ENCODE measurements around the gene NEDD8. TPM values are rescaled to one million over a fixed set of nuclear protein-coding genes. Genes with fewer than 3 reads are reported as not detected.
"Not testable (repeated sequence)": the region's sequence is repeated elsewhere in the genome, so short reads cannot be mapped to it uniquely, and the experiment has no call there.

The NEDD8 gene
- total RNA-seq, 2 donors from 2014 or later: 28.7 to 77.6 TPM

DNA sequence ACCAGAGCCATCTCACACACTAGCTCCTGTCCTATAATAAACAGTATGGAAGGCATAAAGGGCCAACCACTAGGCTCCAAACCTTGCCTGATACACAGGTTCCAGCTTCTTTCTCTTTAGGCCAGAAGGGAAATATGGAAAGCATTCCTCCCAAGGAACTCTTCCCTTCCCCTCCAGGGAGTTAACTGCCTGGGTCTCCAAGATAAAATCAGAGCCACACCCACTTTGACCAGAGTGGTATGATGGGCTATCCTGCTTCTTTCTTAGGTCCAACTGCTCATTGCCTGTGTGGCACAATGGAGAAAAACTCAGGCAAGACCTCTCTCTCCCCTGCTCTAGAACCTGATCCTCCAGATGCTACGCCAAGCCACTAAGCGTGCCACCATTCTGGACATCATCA, 24.5 kb downstream of the NEDD8 start:
- Histone ChIP-seq H3K27ac (no peak overlapping the region), H3K36me3 (replicated peaks in 1 of 2; ENCODE audit: insufficient read depth in 1 of 2, low read depth in 2 of 2) (peaks cover 6 to 22% of the 10 kb centered on the region in 2 donors), H3K9me3 (no peaks in the 10 kb centered on the region), H3K4me3 (no peak overlapping the region), H3K4me1 (peaks cover 14% of the 10 kb centered on the region), H3K27me3 (no peaks in the 10 kb centered on the region)
- 100% methylated on average over 2 of the region's 2 CpGs for WGBS, 2 donors
- no peak for ATAC-seq
- intact Hi-C loops (cut with DNase I): no loop called here
- TF ChIP-seq, protein P1, sequence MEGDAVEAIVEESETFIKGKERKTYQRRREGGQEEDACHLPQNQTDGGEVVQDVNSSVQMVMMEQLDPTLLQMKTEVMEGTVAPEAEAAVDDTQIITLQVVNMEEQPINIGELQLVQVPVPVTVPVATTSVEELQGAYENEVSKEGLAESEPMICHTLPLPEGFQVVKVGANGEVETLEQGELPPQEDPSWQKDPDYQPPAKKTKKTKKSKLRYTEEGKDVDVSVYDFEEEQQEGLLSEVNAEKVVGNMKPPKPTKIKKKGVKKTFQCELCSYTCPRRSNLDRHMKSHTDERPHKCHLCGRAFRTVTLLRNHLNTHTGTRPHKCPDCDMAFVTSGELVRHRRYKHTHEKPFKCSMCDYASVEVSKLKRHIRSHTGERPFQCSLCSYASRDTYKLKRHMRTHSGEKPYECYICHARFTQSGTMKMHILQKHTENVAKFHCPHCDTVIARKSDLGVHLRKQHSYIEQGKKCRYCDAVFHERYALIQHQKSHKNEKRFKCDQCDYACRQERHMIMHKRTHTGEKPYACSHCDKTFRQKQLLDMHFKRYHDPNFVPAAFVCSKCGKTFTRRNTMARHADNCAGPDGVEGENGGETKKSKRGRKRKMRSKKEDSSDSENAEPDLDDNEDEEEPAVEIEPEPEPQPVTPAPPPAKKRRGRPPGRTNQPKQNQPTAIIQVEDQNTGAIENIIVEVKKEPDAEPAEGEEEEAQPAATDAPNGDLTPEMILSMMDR (IDR thresholded peaks at IDR 0.05): no peak
- TF ChIP-seq POLR2A (IDR thresholded peaks at IDR 0.05): no peak
- DNase-seq: peak in 1 of 4 donors; percentile 7

DNA sequence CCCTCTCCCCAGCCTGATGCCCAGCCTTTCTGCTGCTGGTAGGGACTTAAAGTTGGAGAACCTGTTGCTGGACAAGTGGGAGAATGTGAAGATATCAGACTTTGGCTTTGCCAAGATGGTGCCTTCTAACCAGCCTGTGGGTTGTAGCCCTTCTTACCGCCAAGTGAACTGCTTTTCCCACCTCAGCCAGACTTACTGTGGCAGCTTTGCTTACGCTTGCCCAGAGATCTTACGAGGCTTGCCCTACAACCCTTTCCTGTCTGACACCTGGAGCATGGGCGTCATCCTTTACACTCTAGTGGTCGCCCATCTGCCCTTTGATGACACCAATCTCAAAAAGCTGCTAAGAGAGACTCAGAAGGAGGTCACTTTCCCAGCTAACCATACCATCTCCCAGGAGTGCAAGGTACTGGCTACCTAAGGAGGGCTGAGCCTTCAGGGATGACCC, 25.0 kb downstream of the NEDD8 start:
- WGBS, 2 donors: 92 to 93% methylated on average over 5 of the region's 5 CpGs
- Histone ChIP-seq H3K27me3 (no peaks in the 10 kb centered on the region), H3K4me3 (no peak overlapping the region), H3K27ac (no peak overlapping the region), H3K4me1 (peaks cover 9% of the 10 kb centered on the region), H3K9me3 (no peaks in the 10 kb centered on the region), H3K36me3 (replicated peaks in 1 of 2; ENCODE audit: insufficient read depth in 1 of 2, low read depth in 2 of 2) (peaks cover 6 to 22% of the 10 kb centered on the region in 2 donors)
- DNase-seq (peak in 1 of 4 donors; percentile 7), ATAC-seq (no peak)
- no peak for TF ChIP-seq POLR2A (IDR thresholded peaks at IDR 0.05)
- TF ChIP-seq, protein P1 (IDR thresholded peaks at IDR 0.05): no peak
- intact Hi-C loops (cut with DNase I): no loop called here

DNA sequence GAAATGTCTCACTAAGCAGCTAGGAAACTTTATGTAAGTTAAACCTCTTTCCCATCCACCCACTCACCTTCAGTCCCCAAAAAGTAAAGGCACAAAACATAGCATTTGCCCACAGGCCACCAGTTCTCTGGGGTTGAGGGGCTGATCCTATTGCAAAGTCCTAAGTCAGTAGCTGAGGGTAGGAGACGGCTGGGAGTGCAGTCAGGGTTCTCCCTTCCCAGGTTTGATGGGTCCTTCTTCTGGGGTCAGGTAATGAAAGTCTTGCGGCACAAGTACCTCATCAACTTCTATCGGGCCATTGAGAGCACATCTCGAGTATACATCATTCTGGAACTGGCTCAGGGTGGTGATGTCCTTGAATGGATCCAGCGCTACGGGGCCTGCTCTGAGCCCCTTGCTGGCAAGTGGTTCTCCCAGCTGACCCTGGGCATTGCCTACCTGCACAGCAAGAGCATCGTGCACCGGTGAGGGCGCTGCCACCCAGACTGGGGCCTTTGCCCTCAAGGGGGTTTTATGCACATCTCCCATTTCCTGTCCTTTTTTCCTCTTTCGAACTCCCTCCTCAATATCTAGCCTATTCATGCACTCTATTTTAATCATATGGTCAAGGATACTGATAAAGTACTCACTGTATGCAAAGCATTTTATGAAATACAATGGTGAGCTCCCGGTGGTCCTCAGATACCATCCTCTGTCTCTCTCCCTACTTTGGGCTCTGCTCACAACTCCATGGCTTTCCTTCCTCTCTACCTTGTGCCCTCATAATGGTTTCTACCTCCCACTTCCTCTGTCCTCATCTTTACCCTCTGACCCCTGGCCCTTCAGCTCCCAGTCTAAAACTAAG, 25.7 kb downstream of the NEDD8 start:
- ATAC-seq (no peak), DNase-seq (peak in 1 of 4 donors; percentile 10)
- peaks cover 4% of the 10 kb centered on the region for H3K4me1 ChIP-seq
- WGBS, 2 donors: 86 to 89% methylated on average over 11 of the region's 11 CpGs
- no peak for TF ChIP-seq POLR2A (IDR thresholded peaks at IDR 0.05)
- TF ChIP-seq, protein P1 (IDR thresholded peaks at IDR 0.05): no peak
- H3K9me3 ChIP-seq: no peaks in the 10 kb centered on the region
- H3K27ac ChIP-seq: no peak overlapping the region
- no peaks in the 10 kb centered on the region for H3K27me3 ChIP-seq
- H3K36me3 ChIP-seq (replicated peaks in 1 of 2; ENCODE audit: insufficient read depth in 1 of 2, low read depth in 2 of 2): peaks cover 6 to 22% of the 10 kb centered on the region in 2 donors
- no peak overlapping the region for H3K4me3 ChIP-seq
- intact Hi-C loops (cut with DNase I): no loop called here

DNA sequence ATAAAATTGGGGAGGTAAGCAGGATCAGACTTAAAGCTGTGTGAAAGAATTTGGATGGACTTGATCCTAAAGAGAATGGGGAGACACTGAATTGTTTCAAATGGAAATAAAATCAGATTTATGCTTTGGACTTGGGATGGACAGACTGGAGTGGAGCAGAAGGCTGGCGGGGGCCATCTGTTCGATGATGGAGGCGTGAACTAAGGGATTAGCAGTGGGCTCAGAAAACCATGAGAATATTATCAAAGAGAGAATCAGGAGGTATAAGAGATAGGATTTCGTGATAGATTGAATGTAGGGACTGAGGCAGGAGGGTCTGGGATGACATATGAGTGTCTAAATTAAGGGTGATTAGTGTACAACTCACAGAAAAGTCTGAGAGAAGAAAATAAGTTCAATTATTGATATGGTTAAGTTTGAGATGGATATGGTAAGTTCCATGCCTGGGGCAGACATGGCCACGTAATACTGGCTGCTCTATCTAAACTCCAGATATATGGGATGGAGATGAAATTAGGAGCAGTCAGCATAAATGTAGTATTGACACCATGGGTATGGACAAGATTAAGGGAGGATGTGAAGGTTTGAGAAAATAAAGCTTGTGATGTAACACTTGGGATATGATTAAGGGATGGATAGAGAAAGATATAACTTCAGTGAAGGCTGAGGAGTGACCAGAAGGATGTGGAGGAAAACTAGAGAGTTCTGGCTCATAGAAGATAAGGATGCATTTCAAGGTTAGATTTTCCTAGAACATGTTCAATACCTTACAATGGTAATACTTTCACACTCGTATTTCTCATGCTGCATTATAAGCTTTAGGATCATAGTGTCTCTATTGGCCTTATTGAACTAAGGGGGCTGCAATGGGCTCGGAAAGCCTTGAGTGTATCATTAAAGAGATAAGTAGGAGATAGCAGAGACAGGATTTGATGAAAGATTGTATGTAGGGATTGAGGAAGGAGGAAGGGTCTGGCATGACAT, 27.7 kb downstream of the NEDD8 start:
- 89 to 91% methylated on average over 7 of the region's 7 CpGs for WGBS, 2 donors
- TF ChIP-seq, protein P1 (IDR thresholded peaks at IDR 0.05): no peak
- TF ChIP-seq POLR2A (IDR thresholded peaks at IDR 0.05): no peak
- Histone ChIP-seq H3K36me3 (replicated peaks in 1 of 2; ENCODE audit: insufficient read depth in 1 of 2, low read depth in 2 of 2) (peaks cover 6 to 19% of the 10 kb centered on the region in 2 donors), H3K4me1 (peaks cover 5% of the 10 kb centered on the region), H3K27ac (no peak overlapping the region), H3K27me3 (no peaks in the 10 kb centered on the region), H3K9me3 (no peaks in the 10 kb centered on the region), H3K4me3 (no peak overlapping the region)
- no peak for ATAC-seq
- intact Hi-C loops (cut with DNase I): no loop called here
- DNase-seq: peak in 1 of 4 donors; percentile 1

DNA sequence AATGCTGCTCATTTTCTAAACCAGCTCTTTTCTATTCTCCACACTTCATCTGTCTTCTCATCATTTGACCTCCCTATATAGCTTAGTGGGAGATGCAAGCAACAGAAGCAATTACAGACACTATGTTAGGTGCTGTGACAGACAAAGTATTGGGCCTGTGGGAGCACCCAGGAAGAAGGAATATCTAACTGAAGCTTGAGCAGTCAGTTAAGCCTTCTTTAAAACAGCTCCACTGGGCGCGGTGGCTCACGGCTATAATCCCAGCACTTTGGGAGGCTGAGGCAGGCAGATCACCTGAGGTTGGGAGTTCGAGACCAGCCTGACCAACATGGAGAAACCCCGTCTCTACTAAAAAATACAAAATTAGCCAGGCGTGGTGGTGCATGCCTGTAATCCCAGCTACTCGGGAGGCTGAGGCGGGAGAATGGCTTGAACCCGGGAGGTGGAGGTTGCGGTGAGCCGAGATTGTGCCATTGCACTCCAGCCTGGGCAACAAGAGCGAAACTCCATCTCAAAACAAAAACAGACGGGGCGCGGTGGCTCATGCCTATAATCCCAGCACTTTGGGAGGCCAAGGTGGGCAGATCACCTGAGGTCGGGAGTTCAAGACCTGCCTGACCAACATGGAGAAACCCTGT, 28.8 kb downstream of the NEDD8 start:
- not testable (repeated sequence) for ATAC-seq
- peak in 1 of 4 donors; percentile 6 for DNase-seq

DNA sequence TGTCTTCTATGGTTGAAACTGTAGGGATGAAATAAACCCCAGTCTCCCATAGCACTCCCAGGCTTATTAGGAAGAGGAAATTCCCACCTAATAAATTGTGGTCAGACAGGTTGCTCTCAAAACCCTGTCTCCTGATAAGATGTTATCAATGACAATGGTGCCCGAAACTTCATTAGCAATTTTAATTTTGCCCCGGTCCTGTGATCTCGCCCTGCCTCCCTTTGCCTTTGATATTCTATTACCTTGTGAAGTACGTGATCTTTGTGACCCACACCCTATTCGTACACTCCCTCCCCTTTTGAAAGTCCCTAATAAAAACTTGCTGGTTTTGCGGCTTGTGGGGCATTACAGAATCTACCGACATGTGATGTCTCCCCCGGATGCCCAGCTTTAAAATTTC, 29.6 kb downstream of the NEDD8 start:
- H3K27ac ChIP-seq; H3K9me3 ChIP-seq; intact Hi-C loops (cut with DNase I); H3K27me3 ChIP-seq; H3K4me3 ChIP-seq; DNase-seq; ATAC-seq: not testable (repeated sequence)
- Histone ChIP-seq H3K4me1 (peaks cover 22% of the 10 kb centered on the region), H3K36me3 (replicated peaks in 1 of 2; ENCODE audit: insufficient read depth in 1 of 2, low read depth in 2 of 2) (peaks cover 6 to 10% of the 10 kb centered on the region in 2 donors)
- 91 to 93% methylated on average over 8 of the region's 8 CpGs for WGBS, 2 donors

More for the DNA sequence above, 28.8 kb downstream of the NEDD8 start:
- H3K9me3 ChIP-seq; H3K27me3 ChIP-seq; H3K27ac ChIP-seq; intact Hi-C loops (cut with DNase I); H3K4me3 ChIP-seq: not testable (repeated sequence)
- Histone ChIP-seq H3K36me3 (replicated peaks in 1 of 2; ENCODE audit: insufficient read depth in 1 of 2, low read depth in 2 of 2) (peaks cover 6 to 15% of the 10 kb centered on the region in 2 donors), H3K4me1 (peaks cover 14% of the 10 kb centered on the region)
- WGBS, 2 donors: 96 to 97% methylated on average over 16 of the region's 16 CpGs
